ENCODE data around the gene HSD11B1L.

HSD11B1L gene

GRCh38 chr19:5652261-5652660, 28.6 kb upstream of the HSD11B1L start:
- TF ChIP-seq POLR2AphosphoS5 (IDR thresholded peaks at IDR 0.05; ENCODE audit: low read depth) (no peak), GABPA (IDR thresholded peaks at IDR 0.05; ENCODE audit: low read depth) (no peak), SPI1 (IDR thresholded peaks at IDR 0.05; ENCODE audit: borderline replicate concordance, low read depth) (no peak), REST (IDR thresholded peaks at IDR 0.05; ENCODE audit: insufficient replicate concordance, low read depth) (no peak), CTCF (IDR thresholded peaks at IDR 0.05; ENCODE audit: insufficient read depth, low read length) (no peak)
- no peak for DNase-seq (ENCODE audit: low read depth in 1 of 2, low spot score in 1 of 2)
- Histone ChIP-seq H3K27me3 (ENCODE audit: insufficient read depth, poor library complexity, severe bottlenecking) (no peaks in the 10 kb centered on the region), H3K4me3 (replicated peaks; ENCODE audit: insufficient read depth, low read length) (no peak overlapping the region), H3K27ac (replicated peaks) (no peak overlapping the region)

- H3K4me3 ChIP-seq (replicated peaks; ENCODE audit: insufficient read depth, low read length) = no peak overlapping the region
- TF ChIP-seq SPI1 (IDR thresholded peaks at IDR 0.05; ENCODE audit: borderline replicate concordance, low read depth) = no peak
- no peak for TF ChIP-seq CTCF (IDR thresholded peaks at IDR 0.05; ENCODE audit: insufficient read depth, low read length)
- TF ChIP-seq REST (IDR thresholded peaks at IDR 0.05; ENCODE audit: insufficient replicate concordance, low read depth) = no peak
- TF ChIP-seq GABPA (IDR thresholded peaks at IDR 0.05; ENCODE audit: low read depth) = no peak
- no peak; the same call in 1 of the 2 replicates for TF ChIP-seq POLR2AphosphoS5 (IDR thresholded peaks at IDR 0.05; ENCODE audit: low read depth)
- no peak for DNase-seq (ENCODE audit: low read depth in 1 of 2, low spot score in 1 of 2)
- no peak overlapping the region for H3K27ac ChIP-seq (replicated peaks)
- no peaks in the 10 kb centered on the region for H3K27me3 ChIP-seq (ENCODE audit: insufficient read depth, poor library complexity, severe bottlenecking)
Observed at GRCh38 chr19:5654931-5655330, 25.9 kb upstream of the HSD11B1L start.

- H3K27me3 ChIP-seq (ENCODE audit: insufficient read depth, poor library complexity, severe bottlenecking) = no peaks in the 10 kb centered on the region
- DNase-seq (ENCODE audit: low read depth in 1 of 2, low spot score in 1 of 2) = no peak
- no peak overlapping the region for H3K27ac ChIP-seq (replicated peaks)
- TF ChIP-seq REST (IDR thresholded peaks at IDR 0.05; ENCODE audit: insufficient replicate concordance, low read depth) (no peak), GABPA (IDR thresholded peaks at IDR 0.05; ENCODE audit: low read depth) (no peak), CTCF (IDR thresholded peaks at IDR 0.05; ENCODE audit: insufficient read depth, low read length) (no peak), POLR2AphosphoS5 (IDR thresholded peaks at IDR 0.05; ENCODE audit: low read depth) (no peak), SPI1 (IDR thresholded peaks at IDR 0.05; ENCODE audit: borderline replicate concordance, low read depth) (no peak)
- no peak overlapping the region for H3K4me3 ChIP-seq (replicated peaks; ENCODE audit: insufficient read depth, low read length)
Observed at GRCh38 chr19:5655412-5655811, 25.4 kb upstream of the HSD11B1L start.

All from HL-60 (cell line).